GM13976 (cell line): ENCODE measurements around the gene MRAP2.

Source experiments
- DNase-seq: peaks from one replicate; pipeline ENCODE4 v3.0.0; 2012; ENCODE audit warnings: low spot score
- in situ Hi-C: fragments of 300-500 bp; cut with MboI; formaldehyde crosslinking; loops from one replicate; pipeline ENCODE4 v1.12.0; 2022; ENCODE audit warnings: low sequenced_read_pairs, mixed read lengths, inconsistent platforms; ENCODE audit not compliant: unreplicated experiment
- TF ChIP-seq, protein P1 (sequence below): IDR thresholded peaks from 2 replicates; pipeline ENCODE4 v1.5.1; 2012; ENCODE audit warnings: borderline replicate concordance, mild to moderate bottlenecking; ENCODE audit not compliant: insufficient read depth; ENCODE audit errors: extremely low read depth, missing control alignments, control extremely low read depth

Gene MRAP2

DNA sequence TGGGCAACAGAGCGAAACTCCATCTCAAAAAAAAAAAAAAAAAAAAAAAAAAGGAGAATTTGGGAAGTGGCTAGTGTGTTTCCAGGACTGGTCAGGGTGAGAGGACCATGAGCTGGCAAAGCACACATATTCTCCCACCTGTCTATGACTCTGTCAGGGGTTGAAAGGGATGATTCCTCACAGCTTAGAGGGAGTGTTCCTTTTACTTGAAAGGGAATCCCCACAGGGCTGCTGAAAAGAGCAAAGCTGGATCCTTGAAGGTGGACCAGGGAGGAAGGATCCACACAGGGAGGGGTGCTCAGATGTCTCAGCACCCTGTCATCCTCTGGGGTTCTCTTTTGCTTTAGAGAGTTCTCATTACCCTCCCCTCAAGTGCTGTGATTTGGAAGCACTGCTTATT lies 13.2 kb downstream of the MRAP2 start:
- TF ChIP-seq, protein P1, sequence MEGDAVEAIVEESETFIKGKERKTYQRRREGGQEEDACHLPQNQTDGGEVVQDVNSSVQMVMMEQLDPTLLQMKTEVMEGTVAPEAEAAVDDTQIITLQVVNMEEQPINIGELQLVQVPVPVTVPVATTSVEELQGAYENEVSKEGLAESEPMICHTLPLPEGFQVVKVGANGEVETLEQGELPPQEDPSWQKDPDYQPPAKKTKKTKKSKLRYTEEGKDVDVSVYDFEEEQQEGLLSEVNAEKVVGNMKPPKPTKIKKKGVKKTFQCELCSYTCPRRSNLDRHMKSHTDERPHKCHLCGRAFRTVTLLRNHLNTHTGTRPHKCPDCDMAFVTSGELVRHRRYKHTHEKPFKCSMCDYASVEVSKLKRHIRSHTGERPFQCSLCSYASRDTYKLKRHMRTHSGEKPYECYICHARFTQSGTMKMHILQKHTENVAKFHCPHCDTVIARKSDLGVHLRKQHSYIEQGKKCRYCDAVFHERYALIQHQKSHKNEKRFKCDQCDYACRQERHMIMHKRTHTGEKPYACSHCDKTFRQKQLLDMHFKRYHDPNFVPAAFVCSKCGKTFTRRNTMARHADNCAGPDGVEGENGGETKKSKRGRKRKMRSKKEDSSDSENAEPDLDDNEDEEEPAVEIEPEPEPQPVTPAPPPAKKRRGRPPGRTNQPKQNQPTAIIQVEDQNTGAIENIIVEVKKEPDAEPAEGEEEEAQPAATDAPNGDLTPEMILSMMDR = no peak
- in situ Hi-C loops = no loop called here
- no peak for DNase-seq

DNA sequence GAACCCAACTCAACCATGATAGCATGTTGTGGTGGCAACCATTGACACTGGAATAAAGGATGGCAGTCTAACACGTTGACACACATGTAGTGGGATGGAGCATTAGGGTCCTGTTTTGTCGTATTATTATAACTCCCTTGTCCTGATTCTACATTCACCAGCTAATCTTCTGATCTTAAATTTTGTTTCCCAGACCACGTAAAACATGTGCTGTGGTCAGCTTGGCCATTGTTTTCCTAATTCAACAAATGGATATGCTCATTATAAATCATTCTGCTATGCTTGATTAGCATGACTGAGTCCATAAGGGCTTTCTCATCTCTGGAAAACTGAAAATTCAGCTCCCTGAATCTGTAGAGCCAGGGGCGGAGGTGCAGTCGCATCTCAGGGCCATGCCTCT lies 15.0 kb downstream of the MRAP2 start:
- no peak for DNase-seq
- in situ Hi-C loops = no loop called here

DNA sequence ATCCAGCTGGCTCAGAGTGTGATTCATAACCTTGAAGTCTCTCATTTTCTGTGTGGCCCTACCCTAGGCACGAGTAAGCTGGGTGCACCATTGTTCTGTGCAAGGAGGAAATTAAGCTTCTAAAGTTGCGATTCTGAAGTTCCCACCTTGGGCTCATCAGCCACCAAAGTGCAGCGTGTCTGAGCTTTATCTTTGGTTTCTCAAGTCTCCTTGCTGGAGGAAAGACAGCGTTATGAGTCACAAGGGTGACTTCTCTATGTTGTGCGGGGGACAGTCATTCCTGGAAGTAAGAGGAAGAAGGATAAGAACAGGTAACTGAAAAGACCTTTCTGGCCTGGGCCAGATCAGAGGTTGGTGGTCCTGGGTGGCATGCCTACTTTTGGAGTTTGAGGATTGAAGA lies 16.8 kb downstream of the MRAP2 start:
- DNase-seq = no peak
- TF ChIP-seq, protein P1 = no peak
- in situ Hi-C loops = no loop called here

More for the DNA sequence above, 15.0 kb downstream of the MRAP2 start:
- TF ChIP-seq, protein P1 = no peak

- in situ Hi-C loops = no loop called here
- no peak for DNase-seq
- TF ChIP-seq, protein P1 = no peak
Observed at GRCh38 chr6:84052204-84052882, 18.8 kb downstream of the MRAP2 start.

- TF ChIP-seq, protein P1 = no peak
- DNase-seq = no peak
- in situ Hi-C loops = no loop called here
Observed at GRCh38 chr6:84052883-84053241, 19.3 kb downstream of the MRAP2 start.

DNA sequence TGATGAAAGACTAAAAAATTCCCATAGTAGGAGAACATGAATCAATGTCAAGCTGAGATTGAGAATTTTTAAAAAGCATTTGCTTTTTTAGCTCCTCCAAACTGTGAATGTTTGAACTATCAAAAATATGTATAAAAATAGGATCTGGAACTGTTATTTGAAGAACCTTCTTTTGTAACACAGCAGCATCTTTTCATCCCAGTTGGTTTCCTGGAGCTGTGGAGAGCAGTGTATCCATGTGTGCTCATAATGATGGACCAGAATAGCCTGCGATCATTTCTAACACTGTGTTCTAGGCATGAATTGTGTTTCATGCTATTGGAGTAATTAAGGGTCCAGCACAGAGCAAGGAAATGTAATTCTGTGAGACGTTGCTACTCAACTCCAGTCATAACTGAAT lies 22.1 kb downstream of the MRAP2 start:
- in situ Hi-C loops = no loop called here
- DNase-seq = no peak
- TF ChIP-seq, protein P1 = no peak

DNA sequence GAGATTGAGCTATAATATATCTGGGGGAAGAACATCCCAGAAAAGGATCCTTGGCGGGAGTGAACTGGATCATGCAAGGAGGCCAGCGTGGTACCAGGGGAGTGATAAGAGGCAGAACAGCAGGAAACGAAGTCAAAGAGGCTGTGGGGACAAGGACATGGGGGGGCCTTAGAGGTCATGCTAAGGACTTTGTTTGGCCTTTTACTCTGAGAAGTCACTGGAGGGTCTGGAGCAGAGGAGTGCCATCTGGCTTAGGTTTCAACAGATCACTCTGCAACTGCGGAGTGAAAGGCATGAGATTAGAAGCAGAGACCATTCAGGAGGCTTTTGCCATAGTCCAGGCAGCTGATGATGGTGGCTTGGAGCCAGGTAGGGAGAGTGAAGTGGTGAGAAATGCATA lies 24.3 kb downstream of the MRAP2 start:
- no peak for DNase-seq
- TF ChIP-seq, protein P1 = no peak
- in situ Hi-C loops = no loop called here
